Caco-2 (cell line): ENCODE data around the gene DIP2A. TPM values are rescaled to one million over a fixed set of nuclear protein-coding genes. Genes with fewer than 3 reads are reported as not detected.
"Not testable (repeated sequence)": the region's sequence is repeated elsewhere in the genome, so short reads cannot be mapped to it uniquely, and the experiment has no call there.

Experiments
- BruUV-seq: library from RNA; stranded (reverse); fragments of 400-500 nt; replicated peaks from 2 replicates; lab custom pipeline; 2021; lab: Mats Ljungman, UMichigan
- CTCF ChIA-PET: fragments of 300-600 bp; sonication (Branson Sonifier 250); formaldehyde crosslinking; loops from one replicate; lab custom pipeline; 2022; ENCODE audit warnings: antibody characterized with exemption; lab: Charles Lee
- POLR2A ChIA-PET: fragments of 300-600 bp; sonication (Branson Sonifier 250); formaldehyde crosslinking; loops from one replicate; lab custom pipeline; 2022; ENCODE audit warnings: antibody characterized with exemption; lab: Charles Lee
- DNase-seq, 2 experiments: peaks; one replicate each; pipeline versions ENCODE4 v3.0.0 to v3.0.0-alpha.2; 2020 to 2022
- H3K27me3 ChIP-seq: replicated peaks from 2 replicates; pipeline ENCODE4 v1.6.0; 2011; ENCODE audit warnings: low read length; ENCODE audit not compliant: control insufficient read depth, insufficient read depth
- H3K36me3 ChIP-seq: 2 replicates; pipeline ENCODE4 v1.5.1; 2011; ENCODE audit warnings: low read length; ENCODE audit not compliant: control insufficient read depth, insufficient read depth
- H3K4me1 ChIP-seq: fragments of 250-450 bp; sonication (Bioruptor Pico); 2 replicates; pipeline ENCODE4 v1.5.1; 2020; ENCODE audit warnings: mild to moderate bottlenecking
- H3K4me3 ChIP-seq: 2 replicates; pipeline ENCODE4 v1.5.1; 2011; ENCODE audit warnings: low read depth, mild to moderate bottlenecking, control low read depth, low read length
- H3K9me3 ChIP-seq: fragments of 250-450 bp; sonication (Bioruptor Pico); 2 replicates; pipeline ENCODE4 v1.5.1; 2020; ENCODE audit warnings: mild to moderate bottlenecking, moderate library complexity
- H3K27ac Mint-ChIP-seq: one replicate; pipeline ENCODE4 v1.8.0; 2022; ENCODE audit warnings: mixed read lengths; ENCODE audit not compliant: unreplicated experiment
- H3K27me3 Mint-ChIP-seq: one replicate; pipeline ENCODE4 v1.8.0; 2022; ENCODE audit warnings: mixed read lengths; ENCODE audit not compliant: insufficient read depth, unreplicated experiment
- H3K36me3 Mint-ChIP-seq: one replicate; pipeline ENCODE4 v1.8.0; 2022; ENCODE audit warnings: mild to moderate bottlenecking, mixed read lengths; ENCODE audit not compliant: insufficient read depth, unreplicated experiment
- H3K4me1 Mint-ChIP-seq: one replicate; pipeline ENCODE4 v1.8.0; 2022; ENCODE audit warnings: low read depth, mixed read lengths; ENCODE audit not compliant: unreplicated experiment
- H3K4me3 Mint-ChIP-seq: one replicate; pipeline ENCODE4 v1.8.0; 2022; ENCODE audit warnings: mild to moderate bottlenecking, moderate library complexity, mixed read lengths; ENCODE audit not compliant: unreplicated experiment
- H3K9me3 Mint-ChIP-seq: one replicate; pipeline ENCODE4 v1.8.0; 2022; ENCODE audit warnings: mixed read lengths; ENCODE audit not compliant: unreplicated experiment
- CTCF ChIP-seq, 2 experiments: fragments of 200-600 bp in 1 of 2; IDR thresholded peaks; 1 replicate in 1 of 2; 2 replicates in 1 of 2; pipeline versions ENCODE4 v1.5.1 to v1.8.0; 2011 to 2022; ENCODE audit warnings: antibody characterized with exemption in 1 of 2, control low read depth in 1 of 2, inconsistent platforms in 1 of 2, low read depth in 1 of 2, low read length in 1 of 2, mild to moderate bottlenecking in 1 of 2, moderate library complexity in 1 of 2; ENCODE audit not compliant: insufficient read depth in 1 of 2, severe bottlenecking in 1 of 2, unreplicated experiment in 1 of 2
- intact Hi-C: fragments of 100-400 bp; cut with micrococcal nuclease; formaldehyde crosslinking; loops from one replicate; pipeline ENCODE4 v1.10.0; 2022; ENCODE audit not compliant: unreplicated experiment
- total RNA-seq: library from RNA; stranded (reverse); gene quantifications from 2 replicates; pipeline ENCODE4 v1.2.3, GENCODE V29; 2022

The DIP2A gene
- total RNA-seq, 1 experiment from 2014 or later: 44.6 TPM

GRCh38 chr21:46459024-46459355 lies 299 bp downstream of the DIP2A start:
- Histone ChIP-seq H3K27me3 (no peaks in the 10 kb centered on the region), H3K4me1 (peaks cover 6% of the 10 kb centered on the region; the same call in 1 of the 2 replicates), H3K9me3 (no peaks in the 10 kb centered on the region), H3K4me3 (peak overlapping the region; percentile 97), H3K36me3 (no peaks in the 10 kb centered on the region; the same call in 1 of the 2 replicates)
- H3K4me3 Mint-ChIP-seq: peak overlapping the region; percentile 91
- DNase-seq: no peak
- H3K36me3 Mint-ChIP-seq: peaks cover 21% of the 10 kb centered on the region
- H3K9me3 Mint-ChIP-seq: no peaks in the 10 kb centered on the region
- H3K4me1 Mint-ChIP-seq: no peaks in the 10 kb centered on the region
- no TSS peak for BruUV-seq
- H3K27ac Mint-ChIP-seq: no peak overlapping the region
- intact Hi-C loops: no loop called here
- no peaks in the 10 kb centered on the region for H3K27me3 Mint-ChIP-seq
- CTCF ChIA-PET: no interaction called here
- no peak for TF ChIP-seq CTCF (IDR thresholded peaks at IDR 0.05; ENCODE audit: insufficient read depth in 1 of 2, low read depth in 1 of 2, low read length in 1 of 2, severe bottlenecking in 1 of 2, unreplicated experiment in 1 of 2)
- POLR2A ChIA-PET: interaction anchor here (0.7 kb wide), 1 partner anchor 176 kb away, joined by 3 read pairs; the partner anchor contains the start of gene PRMT2

GRCh38 chr21:46459356-46460112 lies 843 bp downstream of the DIP2A start:
- Histone ChIP-seq H3K9me3 (no peaks in the 10 kb centered on the region), H3K4me1 (peaks cover 6% of the 10 kb centered on the region; the same call in 1 of the 2 replicates), H3K27me3 (no peaks in the 10 kb centered on the region), H3K36me3 (no peaks in the 10 kb centered on the region; the same call in none of the 2 replicates), H3K4me3 (peak overlapping the region; percentile 97)
- Mint-ChIP-seq H3K9me3 (no peaks in the 10 kb centered on the region), H3K27me3 (no peaks in the 10 kb centered on the region), H3K36me3 (peaks cover 26% of the 10 kb centered on the region), H3K4me3 (peak overlapping the region; percentile 91), H3K4me1 (no peaks in the 10 kb centered on the region), H3K27ac (peak overlapping the region; percentile 82)
- POLR2A ChIA-PET: interaction anchor here (0.7 kb wide), 1 partner anchor 176 kb away, joined by 3 read pairs; the partner anchor contains the start of gene PRMT2
- no TSS peak for BruUV-seq
- intact Hi-C loops: no loop called here
- CTCF ChIA-PET: no interaction called here
- DNase-seq: peak in 1 of 2 experiments; percentile 4
- TF ChIP-seq CTCF (IDR thresholded peaks at IDR 0.05; ENCODE audit: insufficient read depth in 1 of 2, low read depth in 1 of 2, low read length in 1 of 2, severe bottlenecking in 1 of 2, unreplicated experiment in 1 of 2): no peak

DNA sequence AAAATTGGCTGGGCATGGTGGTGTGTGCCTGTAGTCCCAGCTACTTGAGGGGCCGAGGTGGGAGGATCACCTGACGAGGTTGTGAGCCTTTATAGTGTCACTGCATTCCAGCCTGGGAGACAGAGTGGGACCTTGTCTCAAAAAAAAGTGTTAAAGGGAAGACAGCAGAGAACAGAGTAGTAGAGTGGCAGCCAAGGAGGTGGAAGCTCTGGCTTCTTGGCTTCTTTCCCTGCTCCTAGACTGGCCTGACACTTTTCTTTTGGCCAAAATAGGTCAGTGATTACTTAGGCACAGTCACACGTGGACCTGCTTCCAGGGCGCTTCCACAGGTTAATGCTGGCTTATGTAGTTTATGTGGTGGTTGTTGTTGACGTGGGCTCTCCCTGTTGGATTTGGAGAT lies 3.2 kb downstream of the DIP2A start:
- Mint-ChIP-seq H3K27me3 (no peaks in the 10 kb centered on the region), H3K9me3 (no peaks in the 10 kb centered on the region), H3K36me3 (peaks cover 23% of the 10 kb centered on the region), H3K27ac (no peak overlapping the region), H3K4me3 (no peak overlapping the region), H3K4me1 (no peaks in the 10 kb centered on the region)
- H3K27me3 ChIP-seq: no peaks in the 10 kb centered on the region
- no peaks in the 10 kb centered on the region; the same call in none of the 2 replicates for H3K36me3 ChIP-seq
- CTCF ChIA-PET: no interaction called here
- BruUV-seq: no TSS peak
- peaks cover 6% of the 10 kb centered on the region; the same call in 1 of the 2 replicates for H3K4me1 ChIP-seq
- DNase-seq: no peak
- intact Hi-C loops: no loop called here
- no peak overlapping the region for H3K4me3 ChIP-seq
- no peak for TF ChIP-seq CTCF (IDR thresholded peaks at IDR 0.05; ENCODE audit: insufficient read depth in 1 of 2, low read depth in 1 of 2, low read length in 1 of 2, severe bottlenecking in 1 of 2, unreplicated experiment in 1 of 2)
- POLR2A ChIA-PET: no interaction called here
- no peaks in the 10 kb centered on the region for H3K9me3 ChIP-seq

DNA sequence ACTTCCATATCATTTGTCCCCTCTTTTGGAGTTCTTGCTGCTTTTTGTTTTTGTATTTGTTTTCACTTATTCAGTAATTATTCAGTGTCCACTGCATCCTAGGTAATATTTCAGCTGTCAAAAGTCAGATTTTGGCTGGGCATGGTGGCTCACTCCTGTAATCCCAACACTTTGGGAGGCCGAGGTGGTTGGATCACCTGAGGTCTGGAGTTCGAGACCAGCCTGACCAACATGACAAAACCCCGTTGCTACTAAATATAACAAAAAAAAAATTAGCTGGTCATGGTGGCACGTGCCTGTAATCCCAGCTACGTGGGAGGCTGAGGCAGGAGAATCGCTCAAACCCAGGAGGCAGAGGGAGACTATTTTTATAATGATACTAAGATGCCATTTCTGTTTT lies 6.5 kb downstream of the DIP2A start:
- DNase-seq, H3K4me1 Mint-ChIP-seq, H3K27me3 ChIP-seq, H3K27me3 Mint-ChIP-seq, CTCF ChIA-PET, H3K4me1 ChIP-seq, H3K9me3 ChIP-seq, H3K9me3 Mint-ChIP-seq, POLR2A ChIA-PET, BruUV-seq, H3K4me3 ChIP-seq, intact Hi-C loops, H3K4me3 Mint-ChIP-seq, H3K36me3 ChIP-seq: not testable (repeated sequence)
- peak overlapping the region; percentile 57 for H3K27ac Mint-ChIP-seq
- H3K36me3 Mint-ChIP-seq: peaks cover 48% of the 10 kb centered on the region
